Measurements from ENCODE around the gene RASL11A.
"Not testable (repeated sequence)": the region's sequence is repeated elsewhere in the genome, so short reads cannot be mapped to it uniquely, and the experiment has no call there.

Gene RASL11A

DNA sequence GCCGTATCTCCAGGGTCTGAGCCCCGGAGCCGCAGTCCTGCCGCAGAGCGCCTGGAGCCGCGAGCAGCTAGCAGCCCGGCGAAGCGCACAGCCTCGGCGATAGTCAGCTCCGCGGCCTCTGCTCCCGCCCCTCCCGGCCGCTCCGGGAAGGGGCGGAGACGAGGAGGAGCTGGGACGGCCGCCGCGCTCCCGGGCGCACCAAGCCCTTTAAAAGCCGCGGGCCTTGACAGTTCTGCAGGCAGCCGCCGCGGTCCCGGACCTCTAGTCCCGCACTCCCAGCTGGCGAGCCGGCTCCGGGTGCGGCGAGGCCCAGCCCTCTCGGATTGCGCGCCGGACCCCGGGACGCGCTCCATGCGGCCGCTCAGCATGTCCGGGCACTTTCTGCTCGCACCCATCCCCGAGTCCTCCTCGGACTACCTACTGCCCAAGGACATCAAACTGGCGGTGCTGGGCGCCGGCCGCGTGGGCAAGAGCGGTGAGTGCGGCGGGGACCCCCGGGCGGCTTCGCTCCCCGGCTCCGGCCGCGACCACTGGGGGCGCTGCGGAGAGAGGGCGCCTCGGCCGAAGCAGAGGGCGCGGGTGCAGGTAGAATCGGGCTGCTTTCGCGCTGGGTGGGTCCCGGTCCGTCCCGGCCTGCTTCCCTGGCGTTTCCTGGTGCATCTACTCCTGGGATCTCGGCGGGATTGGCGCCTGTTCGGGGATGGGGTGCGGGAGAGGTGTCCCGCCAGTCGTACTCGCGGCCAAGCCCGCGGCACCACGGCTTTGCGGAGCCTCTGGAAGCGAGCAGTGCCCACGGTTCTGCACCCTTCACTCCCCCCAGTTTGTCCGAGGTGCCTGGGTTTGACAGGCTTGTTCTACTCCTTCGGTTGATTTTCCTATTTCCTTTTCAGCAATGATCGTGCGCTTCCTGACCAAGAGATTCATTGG is at the start of gene RASL11A:
TSS of gene RASL11A (plus strand) at position 237 of the 927 bp plus-strand sequence. CDS start at position 352, 115 bp downstream.
- DNase-seq, result peak in 13 of 14 donors; percentile 45 to 88 (median 81)

DNA sequence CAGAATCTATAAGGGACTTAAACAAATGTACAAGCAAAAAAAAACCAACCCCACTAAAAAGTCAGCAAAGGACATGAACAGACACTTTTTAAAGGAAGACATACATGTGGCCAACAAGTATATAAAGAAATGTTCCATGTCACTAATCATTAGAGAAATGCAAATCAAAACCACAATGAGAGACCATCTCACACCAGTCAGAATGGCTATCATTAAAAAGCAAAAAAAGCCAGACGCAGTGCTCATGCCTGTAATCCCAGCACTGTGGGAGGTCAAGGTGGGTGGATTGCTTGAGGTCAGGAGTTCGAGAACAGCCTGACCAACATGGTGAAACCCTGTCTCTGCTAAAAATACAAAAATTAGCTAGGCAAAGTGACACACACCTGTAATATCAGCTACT is 48.5 kb upstream of the RASL11A start:
- not testable (repeated sequence) for DNase-seq

- no peak for DNase-seq
Measured at GRCh38 chr13:27226991-27227390, 43.6 kb upstream of the RASL11A start.

DNA sequence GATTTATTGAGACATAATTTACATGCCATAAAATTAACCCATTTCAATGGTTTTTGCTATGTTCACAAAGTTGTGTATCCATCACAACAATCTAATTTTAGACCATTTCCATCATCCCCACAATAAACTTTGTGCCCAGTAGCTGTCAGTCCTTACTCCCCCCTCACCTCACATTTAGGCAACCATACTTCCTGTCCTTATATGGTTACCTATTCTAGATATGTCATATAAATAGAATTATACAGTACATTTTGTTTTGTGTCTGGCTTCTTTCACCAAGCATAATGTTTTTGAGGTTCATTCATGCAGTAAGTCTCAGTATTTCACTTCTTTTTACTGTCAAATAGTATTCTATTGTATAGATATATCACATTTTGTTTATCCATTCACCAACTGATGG is 42.5 kb upstream of the RASL11A start:
- no peak for DNase-seq

GRCh38 chr13:27229642-27230041 is 41.0 kb upstream of the RASL11A start:
- DNase-seq, result no peak

- DNase-seq, result no peak
Measured at GRCh38 chr13:27233964-27234363, 36.7 kb upstream of the RASL11A start.

- no peak for DNase-seq
Measured at GRCh38 chr13:27236478-27236877, 34.2 kb upstream of the RASL11A start.

DNA sequence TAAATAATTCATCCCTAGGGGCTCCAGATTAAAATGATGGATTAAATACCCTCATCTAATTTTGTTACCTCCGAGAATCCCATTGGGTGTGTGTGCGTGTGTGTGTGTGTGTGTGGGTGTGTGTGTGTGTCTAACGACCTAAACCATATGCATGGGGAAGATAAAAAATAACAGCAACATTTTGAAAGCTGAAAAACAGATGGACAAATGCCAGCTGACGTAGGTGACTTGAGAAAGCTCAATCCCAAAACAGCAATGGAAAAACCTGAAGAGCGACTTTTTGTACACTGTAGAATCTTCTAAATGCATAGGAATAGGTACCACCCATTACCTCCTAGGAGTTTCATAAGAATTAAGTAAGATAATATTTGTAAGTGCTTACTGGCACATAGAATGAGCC is 27.9 kb upstream of the RASL11A start:
- DNase-seq, result no peak

DNA sequence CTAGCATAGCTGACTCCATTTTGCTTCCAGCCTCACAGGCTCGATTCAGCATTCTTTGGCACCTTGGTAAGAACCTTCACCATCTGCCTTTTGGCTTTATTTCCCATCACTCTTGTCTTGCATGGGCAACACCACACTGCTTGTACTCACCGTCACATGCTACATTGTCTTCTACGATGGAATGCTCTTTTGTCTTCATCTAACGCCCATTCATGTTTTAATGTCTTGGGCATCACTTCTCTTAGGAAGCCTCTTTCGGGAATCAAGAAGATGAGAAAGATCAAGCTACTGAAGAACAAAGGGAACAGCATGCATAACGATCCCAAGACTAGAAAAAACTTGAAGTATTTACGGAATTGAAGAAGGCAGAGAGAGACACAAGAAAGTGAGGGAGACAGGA is 25.0 kb upstream of the RASL11A start:
- no peak for DNase-seq

- no peak for DNase-seq
Measured at GRCh38 chr13:27250833-27251165, 19.8 kb upstream of the RASL11A start.

- peak; percentile 81 to 98 (median 90) for DNase-seq
Measured at GRCh38 chr13:27251166-27252091, 19.2 kb upstream of the RASL11A start, which contains the start of gene RPL21. RPL21 (plus strand) TSS chr13:27251558; CDS start chr13:27253777, 2,219 bp downstream.

- DNase-seq, result no peak
Measured at GRCh38 chr13:27252467-27252866, 18.2 kb upstream of the RASL11A start.

- DNase-seq, result no peak
Measured at GRCh38 chr13:27257233-27257568, 13.4 kb upstream of the RASL11A start.

DNA sequence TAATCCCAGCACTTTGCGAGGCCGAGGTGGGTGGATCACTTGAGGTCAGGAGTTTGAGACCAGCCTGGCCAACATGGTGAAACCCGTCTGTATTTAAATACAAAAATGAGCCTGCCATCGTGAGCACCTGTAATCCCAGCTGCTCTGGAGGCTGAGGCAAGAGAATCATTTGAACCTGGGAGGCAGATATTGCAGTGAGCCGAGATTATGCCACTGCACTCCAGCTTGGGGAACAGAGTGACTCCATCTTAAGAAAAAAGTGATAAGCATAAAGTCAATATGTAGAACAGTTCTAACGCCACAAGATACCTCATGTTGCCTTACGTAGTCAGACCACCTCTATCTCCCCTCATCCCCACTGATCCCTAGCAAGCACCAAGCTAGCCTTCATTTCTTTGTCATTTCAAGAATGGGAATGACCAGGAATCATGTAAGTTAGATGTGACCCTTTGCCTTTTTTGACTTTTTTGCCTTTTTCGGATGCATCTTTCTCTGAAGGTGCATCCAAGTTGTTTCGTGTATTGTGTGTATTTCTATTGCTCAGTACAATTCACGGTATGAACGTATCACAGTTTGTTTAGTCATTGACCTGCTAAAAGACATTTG is 12.9 kb upstream of the RASL11A start:
- no peak for DNase-seq

- no peak for DNase-seq
Measured at GRCh38 chr13:27258637-27259386, 11.8 kb upstream of the RASL11A start.

- DNase-seq, result no peak
Measured at GRCh38 chr13:27259831-27260230, 10.8 kb upstream of the RASL11A start.

- DNase-seq, result no peak
Measured at GRCh38 chr13:27261396-27261795, 9.2 kb upstream of the RASL11A start.

DNA sequence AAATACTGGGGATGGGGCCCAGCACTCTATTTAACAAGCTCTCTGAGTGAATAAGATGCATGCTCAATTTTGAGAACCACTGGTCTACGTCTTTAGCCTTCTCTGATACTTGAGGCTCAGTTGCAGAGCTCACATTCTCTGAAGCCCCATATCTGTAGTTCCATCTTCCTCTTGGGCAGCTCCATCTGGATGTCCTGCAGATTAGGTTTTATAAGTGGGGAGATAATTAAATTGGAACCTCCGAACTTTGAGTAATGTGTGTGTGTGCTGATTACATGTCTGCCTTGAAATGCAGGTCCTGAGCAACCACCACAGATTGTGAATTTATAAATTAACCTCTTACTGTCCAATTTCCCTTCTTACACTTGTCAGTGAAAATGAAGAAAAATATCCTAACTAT is 7.2 kb upstream of the RASL11A start:
- DNase-seq, result no peak

DNA sequence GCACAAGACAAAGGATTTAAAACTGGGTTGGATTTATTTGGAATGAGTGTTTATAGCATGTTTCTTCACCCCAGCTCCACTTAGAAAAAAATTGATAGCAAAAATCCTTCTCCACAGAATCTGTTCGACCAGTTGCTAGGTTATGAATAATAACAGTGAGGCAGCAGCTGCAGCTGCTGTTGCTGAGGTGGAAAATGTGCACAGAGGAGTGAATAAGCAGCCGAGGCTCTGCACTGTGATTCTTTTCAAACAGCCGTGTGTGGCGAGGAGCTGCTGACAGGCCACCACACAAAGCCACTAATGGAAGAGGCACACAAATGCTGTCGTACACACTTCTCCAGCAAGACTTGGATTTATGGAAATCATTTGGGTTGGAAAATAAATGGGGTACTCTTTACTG is 6.4 kb upstream of the RASL11A start:
- peak in 2 of 14 donors; percentile 9 for DNase-seq

- no peak for DNase-seq
Measured at GRCh38 chr13:27264648-27265047, 6.0 kb upstream of the RASL11A start.

DNA sequence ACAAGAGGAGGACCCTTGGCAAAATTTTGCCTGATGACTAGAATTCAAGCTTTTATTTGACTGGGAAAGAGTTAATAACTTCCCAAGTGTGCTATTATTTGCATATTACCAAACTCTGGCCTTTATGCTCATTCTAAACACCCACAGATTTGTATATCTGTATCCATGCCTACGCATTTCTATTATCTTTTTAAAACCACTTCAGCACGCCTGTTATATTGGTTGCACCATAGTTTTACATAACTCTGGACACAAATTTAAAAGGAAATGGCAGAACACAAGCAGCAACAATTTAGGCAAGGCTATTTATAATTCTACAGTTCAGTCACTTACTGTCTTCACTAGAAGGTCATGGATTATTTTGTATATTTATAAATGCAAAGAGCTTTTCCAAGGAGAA is 3.7 kb upstream of the RASL11A start:
- no peak for DNase-seq

DNA sequence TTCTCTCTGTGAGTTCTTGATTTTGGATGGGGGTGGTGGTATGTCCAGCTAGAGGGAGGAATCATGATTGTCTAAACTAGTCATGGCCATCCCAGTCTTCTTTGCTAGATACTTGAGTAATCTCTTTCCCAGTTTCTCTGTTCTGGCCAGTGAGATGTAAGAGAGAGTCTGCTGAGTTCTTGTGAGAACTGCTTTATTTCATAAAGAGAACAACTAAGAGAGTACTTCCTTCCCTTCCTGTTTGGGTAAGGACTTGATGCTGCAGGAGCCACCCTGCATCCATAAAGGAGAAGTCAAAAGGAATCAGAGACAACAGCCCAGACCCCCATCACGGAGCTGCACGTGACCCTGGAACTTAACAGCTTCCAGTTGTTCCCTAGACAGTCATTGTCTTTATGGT is 3.0 kb upstream of the RASL11A start:
- DNase-seq, result no peak
